ENCODE results near the gene OTULIN. TPM values are rescaled to one million over a fixed set of nuclear protein-coding genes. Genes with fewer than 3 reads are reported as not detected.

Gene OTULIN
- total and polyA plus RNA-seq, 2 of the 8 experiments (the other 6 are each of a cell fraction or from before 2014, with no cell fraction given) = 5.2 to 34.8 TPM

GRCh38 chr5:14729448-14730385 lies 65.2 kb downstream of the OTULIN start (continued):
- TF ChIP-seq USF2 (IDR thresholded peaks at IDR 0.05; ENCODE audit: low read length) (no peak), POLR2A (IDR thresholded peaks at IDR 0.05; ENCODE audit: control extremely low read depth in 1 of 2, low read depth in 2 of 2, low read length in 2 of 2) (no peak), RNF2 (IDR thresholded peaks at IDR 0.05; ENCODE audit: borderline replicate concordance, low read depth, low read length, missing control alignments, poor library complexity, severe bottlenecking) (no peak)
